Mucosa of descending colon (tissue), 3 donors: ENCODE results near the gene PITRM1. TPM values are rescaled to one million over a fixed set of nuclear protein-coding genes. Genes with fewer than 3 reads are reported as not detected.

Experiments used
- ATAC-seq: fragments of 200-7000 bp; cut with Tn5 transposase; one replicate; pipeline ENCODE4 v1.9.1; 2020; ENCODE audit warnings: mild to moderate bottlenecking, moderate library complexity
- DNase-seq, 3 donors: peaks; one replicate each; pipeline ENCODE4 v3.0.0-alpha.2; 2020
- H3K36me3 ChIP-seq: fragments of 200-600 bp; one replicate; pipeline ENCODE4 v1.8.0; 2021; ENCODE audit warnings: low read depth, mild to moderate bottlenecking
- H3K4me1 ChIP-seq: fragments of 200-600 bp; one replicate; pipeline ENCODE4 v1.8.0; 2021; ENCODE audit warnings: low read depth, mild to moderate bottlenecking
- H3K4me3 ChIP-seq: fragments of 200-600 bp; one replicate; pipeline ENCODE4 v1.8.0; 2021; ENCODE audit warnings: mild to moderate bottlenecking
- H3K9me3 ChIP-seq: fragments of 200-600 bp; one replicate; pipeline ENCODE4 v1.8.0; 2021; ENCODE audit warnings: mild to moderate bottlenecking
- intact Hi-C, 2 donors: fragments of 100-400 bp; cut with DNase I in 1 of 2; cut with micrococcal nuclease in 1 of 2; formaldehyde crosslinking; loops; one replicate each; pipeline versions ENCODE4 v1.11.0 to v1.11.1; 2022; cut with DNase I, micrococcal nuclease
- total RNA-seq, 3 donors: library from RNA; stranded (reverse); fragmentation: NEBNext Ultra II Directional in 2 of 3; extraction: Animal tissue kit (Norgen Biotek cat#: 25700) in 2 of 3; gene quantifications; one replicate each; pipeline versions ENCODE4 v1.2.1 to v1.2.4, GENCODE V29; 2021 to 2023
- TF ChIP-seq, protein P1 (sequence below): fragments of 200-600 bp; IDR thresholded peaks from one replicate; pipeline ENCODE4 v1.8.0; 2022; ENCODE audit warnings: antibody characterized with exemption, mild to moderate bottlenecking
- donor health status: DM: no; HTN: no; CAD: no; lungs with moderate emphysema.
- donor health status: DM: no; HTN: no; CAD: no.
- donor health status: DM: no; HTN: yes; CAD: no.

The PITRM1 gene
- total RNA-seq, 3 donors from 2014 or later = 50.8 to 53.9 (median 51.3) TPM

DNA sequence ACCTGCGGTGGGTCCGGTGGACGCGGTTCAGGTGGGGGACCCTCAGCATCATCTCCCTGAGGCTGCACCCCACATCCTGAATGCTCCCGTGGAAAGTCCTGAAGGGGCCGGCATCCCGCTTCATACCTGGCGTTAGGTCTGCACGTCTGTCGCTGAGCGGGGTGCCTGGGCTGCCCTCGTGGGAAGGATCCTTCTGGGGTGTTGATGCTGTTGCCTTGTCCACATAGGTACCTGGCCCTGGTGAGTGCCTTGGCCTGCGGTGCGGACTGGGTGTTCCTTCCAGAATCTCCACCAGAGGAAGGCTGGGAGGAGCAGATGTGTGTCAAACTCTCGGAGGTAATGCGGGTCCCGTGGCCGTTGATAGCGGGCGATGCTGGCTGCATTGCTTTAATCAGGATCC, 67.4 kb downstream of the PITRM1 start:
- intact Hi-C loops = no loop called here
- H3K36me3 ChIP-seq = no peaks in the 10 kb centered on the region

DNA sequence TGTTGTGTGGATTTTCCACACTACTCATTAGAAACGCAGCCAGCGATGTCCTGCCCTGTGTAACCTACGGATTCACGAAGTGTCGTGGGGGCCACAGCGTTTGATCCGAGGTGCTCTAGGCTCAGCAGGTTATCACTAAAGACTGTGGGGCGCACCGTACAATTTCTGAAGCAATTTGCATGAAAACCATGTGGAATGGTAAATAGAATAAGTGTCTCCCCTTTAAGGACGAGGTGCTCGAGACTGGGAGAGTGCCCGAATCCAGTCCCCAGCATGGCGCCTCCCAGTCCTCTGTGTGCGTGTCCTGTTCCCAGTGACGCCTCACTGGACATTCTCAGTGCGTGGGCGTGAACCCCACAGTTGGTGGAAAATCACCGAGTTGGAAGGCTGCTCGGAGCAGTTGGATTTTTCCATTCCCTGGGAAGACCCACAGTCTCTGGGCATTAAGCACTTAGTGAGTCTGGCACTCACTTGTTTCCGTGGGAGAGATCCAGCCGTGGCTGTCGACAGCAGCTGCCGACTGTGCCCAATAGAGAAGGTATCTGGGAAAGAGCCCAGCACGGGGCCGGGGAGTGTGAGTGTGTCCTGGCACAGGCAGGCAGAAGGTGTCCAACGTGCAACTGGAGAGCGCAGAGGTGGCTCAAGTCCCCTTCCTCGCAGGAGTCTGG, 68.2 kb downstream of the PITRM1 start:
- peaks cover 9% of the 10 kb centered on the region for H3K4me1 ChIP-seq
- no peak for ATAC-seq
- intact Hi-C loops = no loop called here
- H3K36me3 ChIP-seq = no peaks in the 10 kb centered on the region
- TF ChIP-seq, protein P1, sequence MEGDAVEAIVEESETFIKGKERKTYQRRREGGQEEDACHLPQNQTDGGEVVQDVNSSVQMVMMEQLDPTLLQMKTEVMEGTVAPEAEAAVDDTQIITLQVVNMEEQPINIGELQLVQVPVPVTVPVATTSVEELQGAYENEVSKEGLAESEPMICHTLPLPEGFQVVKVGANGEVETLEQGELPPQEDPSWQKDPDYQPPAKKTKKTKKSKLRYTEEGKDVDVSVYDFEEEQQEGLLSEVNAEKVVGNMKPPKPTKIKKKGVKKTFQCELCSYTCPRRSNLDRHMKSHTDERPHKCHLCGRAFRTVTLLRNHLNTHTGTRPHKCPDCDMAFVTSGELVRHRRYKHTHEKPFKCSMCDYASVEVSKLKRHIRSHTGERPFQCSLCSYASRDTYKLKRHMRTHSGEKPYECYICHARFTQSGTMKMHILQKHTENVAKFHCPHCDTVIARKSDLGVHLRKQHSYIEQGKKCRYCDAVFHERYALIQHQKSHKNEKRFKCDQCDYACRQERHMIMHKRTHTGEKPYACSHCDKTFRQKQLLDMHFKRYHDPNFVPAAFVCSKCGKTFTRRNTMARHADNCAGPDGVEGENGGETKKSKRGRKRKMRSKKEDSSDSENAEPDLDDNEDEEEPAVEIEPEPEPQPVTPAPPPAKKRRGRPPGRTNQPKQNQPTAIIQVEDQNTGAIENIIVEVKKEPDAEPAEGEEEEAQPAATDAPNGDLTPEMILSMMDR = no peak
- DNase-seq = peak in 1 of 3 donors; percentile 27
- H3K4me3 ChIP-seq = no peak overlapping the region
- H3K9me3 ChIP-seq = no peaks in the 10 kb centered on the region

More for the DNA sequence above, 67.4 kb downstream of the PITRM1 start:
- TF ChIP-seq, protein P1 = no peak
- H3K4me3 ChIP-seq = no peak overlapping the region
- peaks cover 9% of the 10 kb centered on the region for H3K4me1 ChIP-seq
- no peaks in the 10 kb centered on the region for H3K9me3 ChIP-seq
- peak in 1 of 3 donors; percentile 44 for DNase-seq
- ATAC-seq = no peak

DNA sequence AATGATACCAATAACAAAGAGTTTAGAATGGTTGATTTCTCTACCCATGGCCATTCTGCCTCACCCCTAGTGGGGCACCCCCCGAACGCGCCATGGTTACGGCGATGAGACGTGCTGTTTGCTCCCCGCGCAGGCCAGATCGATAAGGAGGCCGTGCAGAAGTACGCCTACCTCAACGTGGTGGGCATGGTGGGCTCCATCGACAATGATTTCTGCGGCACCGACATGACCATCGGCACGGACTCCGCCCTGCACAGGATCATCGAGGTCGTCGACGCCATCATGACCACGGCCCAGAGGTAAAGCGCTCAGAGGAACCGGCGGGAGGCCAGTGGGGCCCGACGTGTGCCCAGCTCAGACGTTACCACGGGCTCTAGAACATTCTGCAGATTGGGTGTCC, 68.9 kb downstream of the PITRM1 start:
- peak in 1 of 3 donors; percentile 50 for DNase-seq
- H3K36me3 ChIP-seq = no peaks in the 10 kb centered on the region

DNA sequence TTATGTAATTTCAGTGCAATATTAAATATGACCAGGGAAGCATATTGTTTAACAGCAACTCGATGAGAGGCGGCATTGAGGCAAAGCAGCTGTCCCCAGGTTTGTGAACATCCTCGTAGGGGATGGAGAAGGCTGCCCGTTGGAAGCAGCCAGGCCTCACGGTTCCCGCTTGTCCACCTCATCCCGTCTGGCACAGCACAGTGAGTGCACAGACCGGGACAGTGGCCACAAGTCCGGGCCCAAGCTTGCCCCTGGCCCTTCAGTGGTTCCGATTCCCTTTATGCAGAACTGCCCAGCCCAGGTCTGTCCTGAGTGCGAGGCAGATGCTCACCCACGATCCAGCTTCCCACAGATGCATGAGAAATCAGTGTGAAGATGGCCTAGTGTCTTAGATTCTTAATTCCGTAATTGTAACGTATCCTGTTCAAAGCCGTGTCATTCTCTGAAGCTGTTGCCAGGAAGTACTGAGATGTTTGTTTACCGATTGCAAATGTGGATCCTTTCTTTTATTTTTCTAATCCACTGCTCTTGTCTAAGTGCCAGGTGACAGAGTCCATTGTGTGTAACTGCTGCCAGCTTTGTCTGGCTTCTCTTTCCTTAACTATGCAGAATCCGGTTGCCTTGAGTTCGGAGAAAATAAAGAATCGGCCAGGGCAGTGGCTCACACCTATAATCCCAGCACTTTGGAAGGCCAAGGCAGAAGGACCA, 69.7 kb downstream of the PITRM1 start:
- H3K36me3 ChIP-seq = no peaks in the 10 kb centered on the region
- TF ChIP-seq, protein P1 = no peak
- DNase-seq = peak in 1 of 3 donors; percentile 59
- peaks cover 9% of the 10 kb centered on the region for H3K4me1 ChIP-seq
- intact Hi-C loops = no loop called here
- no peak overlapping the region for H3K4me3 ChIP-seq
- no peaks in the 10 kb centered on the region for H3K9me3 ChIP-seq
- ATAC-seq = peak; percentile 82

More for the DNA sequence above, 68.9 kb downstream of the PITRM1 start:
- H3K9me3 ChIP-seq = no peaks in the 10 kb centered on the region
- peaks cover 9% of the 10 kb centered on the region for H3K4me1 ChIP-seq
- no peak overlapping the region for H3K4me3 ChIP-seq
- intact Hi-C loops = no loop called here
- TF ChIP-seq, protein P1 = no peak
- ATAC-seq = no peak

DNA sequence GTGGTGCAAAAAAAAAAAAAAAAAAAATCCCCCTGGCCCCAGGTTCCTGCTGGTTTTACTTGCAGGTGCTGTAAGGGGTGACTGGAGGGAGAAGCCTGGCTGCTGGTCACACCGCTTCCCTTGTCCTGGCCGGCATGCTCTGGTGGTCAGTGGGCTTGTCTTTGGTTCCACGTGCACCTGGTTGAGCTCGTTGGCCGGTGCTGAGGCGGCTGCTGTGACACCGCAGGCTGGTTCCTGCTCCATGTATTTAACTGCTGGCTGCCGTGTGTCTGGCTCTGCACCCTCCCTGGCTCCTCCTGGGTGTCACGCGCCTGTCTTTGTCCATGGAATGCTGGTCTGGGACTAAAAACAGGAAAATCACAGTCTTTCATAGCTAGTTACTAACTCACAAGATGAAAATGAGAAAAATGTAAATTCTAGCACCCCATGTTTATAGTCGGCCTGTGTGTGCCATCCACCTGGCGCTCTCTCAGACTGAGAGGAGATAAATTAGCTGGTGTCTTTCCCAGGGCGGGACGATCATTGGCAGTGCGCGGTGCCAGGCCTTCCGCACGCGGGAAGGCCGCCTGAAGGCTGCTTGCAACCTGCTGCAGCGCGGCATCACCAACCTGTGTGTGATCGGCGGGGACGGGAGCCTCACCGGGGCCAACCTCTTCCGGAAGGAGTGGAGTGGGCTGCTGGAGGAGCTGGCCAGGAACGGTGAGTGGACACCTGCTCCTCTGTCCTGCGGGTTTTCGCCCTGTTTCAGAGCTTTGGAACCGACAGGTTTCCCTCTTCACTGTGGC, 71.5 kb downstream of the PITRM1 start:
- H3K4me3 ChIP-seq = no peak overlapping the region
- H3K9me3 ChIP-seq = no peaks in the 10 kb centered on the region
- no peak for ATAC-seq
- intact Hi-C loops = no loop called here
- peaks cover 13% of the 10 kb centered on the region for H3K4me1 ChIP-seq
- TF ChIP-seq, protein P1 = no peak
- DNase-seq = no peak
- no peaks in the 10 kb centered on the region for H3K36me3 ChIP-seq
